Right renal pelvis (tissue), 4 donors: ENCODE results near the gene ATCAY. TPM values are rescaled to one million over a fixed set of nuclear protein-coding genes. Genes with fewer than 3 reads are reported as not detected.

ENCODE experiments used
- DNase-seq, 4 donors: peaks; one replicate each; pipeline ENCODE4 v3.0.0-alpha.2; 2013; ENCODE audit warnings: low read depth in 4 of 4, low spot score in 3 of 4, missing footprints in 1 of 4
- polyA plus RNA-seq, 4 donors: library from polyadenylated mRNA; unstranded; fragments of 120-200 nt; gene quantifications; one replicate each; pipeline ENCODE4 v1.2.1, GENCODE V29; 2013; ENCODE audit not compliant: insufficient read length in 4 of 4

The ATCAY gene, protein sequence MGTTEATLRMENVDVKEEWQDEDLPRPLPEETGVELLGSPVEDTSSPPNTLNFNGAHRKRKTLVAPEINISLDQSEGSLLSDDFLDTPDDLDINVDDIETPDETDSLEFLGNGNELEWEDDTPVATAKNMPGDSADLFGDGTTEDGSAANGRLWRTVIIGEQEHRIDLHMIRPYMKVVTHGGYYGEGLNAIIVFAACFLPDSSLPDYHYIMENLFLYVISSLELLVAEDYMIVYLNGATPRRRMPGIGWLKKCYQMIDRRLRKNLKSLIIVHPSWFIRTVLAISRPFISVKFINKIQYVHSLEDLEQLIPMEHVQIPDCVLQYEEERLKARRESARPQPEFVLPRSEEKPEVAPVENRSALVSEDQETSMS
- under 1 TPM; 0.32 to 0.61 (median 0.39) TPM for polyA plus RNA-seq

DNA sequence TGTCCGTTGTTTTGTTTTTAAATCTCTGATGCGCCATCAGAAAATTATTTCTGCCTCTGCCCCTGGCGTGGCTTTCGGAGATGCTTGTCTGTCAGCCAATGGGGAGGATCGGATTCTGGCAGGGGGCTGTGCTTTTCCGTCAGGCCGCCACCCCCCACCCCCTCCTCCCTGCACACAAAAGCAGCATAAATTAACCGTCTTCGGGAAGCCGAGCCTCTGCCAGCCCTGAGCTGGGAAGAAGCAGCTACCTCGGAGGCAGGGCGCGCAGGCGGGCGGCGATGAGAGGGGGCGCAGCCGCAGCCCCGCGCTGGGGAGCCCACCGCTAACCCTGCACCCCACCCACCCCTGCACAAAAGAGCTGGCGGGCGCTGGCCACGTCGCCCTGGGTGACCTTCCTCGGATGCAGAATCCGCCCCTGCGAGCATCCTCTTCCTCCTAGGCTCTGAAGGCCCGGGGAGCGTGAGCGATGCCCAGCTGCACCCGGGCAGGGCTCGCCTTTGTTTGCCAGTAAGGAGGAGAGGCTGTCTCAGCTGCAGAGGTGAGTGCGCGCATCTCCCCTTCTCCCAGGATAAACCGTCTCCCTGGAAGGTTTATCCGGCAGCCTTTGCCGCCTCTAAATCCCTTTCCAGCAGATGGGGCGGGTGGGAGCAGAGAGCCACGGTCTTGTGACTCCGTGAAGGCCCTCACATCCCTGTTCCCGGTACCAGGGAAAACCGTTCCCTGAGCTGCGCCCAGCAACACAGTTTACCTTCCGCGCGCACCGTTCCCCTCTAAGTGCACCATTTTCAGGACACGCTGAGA is at the start of gene ATCAY:
ATCAY (plus strand) TSS at position 215 of the 801 bp plus-strand sequence. CDS start 5,083 bp downstream, outside the sequence.
- DNase-seq, result no peak

DNA sequence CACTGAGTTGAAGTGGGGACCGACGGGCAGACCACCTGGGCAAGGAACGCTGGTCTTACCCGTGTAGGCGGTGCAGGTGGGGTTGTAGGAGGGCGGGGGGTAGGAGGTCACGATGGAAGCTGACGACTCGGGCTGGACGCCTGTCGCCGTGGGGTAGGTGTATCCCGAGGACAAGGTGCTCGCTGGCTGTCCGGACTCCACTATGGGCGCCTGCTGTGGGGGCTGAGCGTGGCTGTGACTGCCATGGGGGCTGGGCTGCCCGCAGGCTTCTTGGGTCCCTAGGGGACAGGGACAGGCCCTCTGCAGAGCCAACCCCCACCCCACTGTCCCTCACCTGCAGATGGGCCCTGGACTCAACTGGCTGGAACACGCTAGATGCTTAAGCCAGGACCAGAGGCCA is 48.9 kb upstream of the ATCAY start:
- no peak for DNase-seq

DNA sequence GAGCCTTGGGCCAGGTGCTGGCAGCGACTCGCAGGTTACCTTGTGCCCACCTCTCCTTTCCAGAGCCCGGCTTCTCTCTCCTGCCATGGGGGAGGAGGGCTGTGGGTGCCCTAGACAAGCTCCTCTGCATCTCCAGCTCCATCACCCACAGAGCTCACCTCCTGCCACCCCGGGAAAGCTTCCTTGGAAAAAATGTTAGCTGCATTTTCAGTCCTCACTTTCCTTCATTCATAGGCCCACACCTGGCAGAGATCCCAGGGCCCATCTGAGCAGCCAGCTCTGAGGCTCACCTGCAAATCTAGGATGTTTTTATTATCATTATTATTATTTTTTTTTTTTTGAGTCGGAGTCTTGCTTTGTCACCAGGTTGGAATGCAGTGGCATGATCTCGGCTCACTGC is 48.5 kb upstream of the ATCAY start:
- no peak for DNase-seq

DNA sequence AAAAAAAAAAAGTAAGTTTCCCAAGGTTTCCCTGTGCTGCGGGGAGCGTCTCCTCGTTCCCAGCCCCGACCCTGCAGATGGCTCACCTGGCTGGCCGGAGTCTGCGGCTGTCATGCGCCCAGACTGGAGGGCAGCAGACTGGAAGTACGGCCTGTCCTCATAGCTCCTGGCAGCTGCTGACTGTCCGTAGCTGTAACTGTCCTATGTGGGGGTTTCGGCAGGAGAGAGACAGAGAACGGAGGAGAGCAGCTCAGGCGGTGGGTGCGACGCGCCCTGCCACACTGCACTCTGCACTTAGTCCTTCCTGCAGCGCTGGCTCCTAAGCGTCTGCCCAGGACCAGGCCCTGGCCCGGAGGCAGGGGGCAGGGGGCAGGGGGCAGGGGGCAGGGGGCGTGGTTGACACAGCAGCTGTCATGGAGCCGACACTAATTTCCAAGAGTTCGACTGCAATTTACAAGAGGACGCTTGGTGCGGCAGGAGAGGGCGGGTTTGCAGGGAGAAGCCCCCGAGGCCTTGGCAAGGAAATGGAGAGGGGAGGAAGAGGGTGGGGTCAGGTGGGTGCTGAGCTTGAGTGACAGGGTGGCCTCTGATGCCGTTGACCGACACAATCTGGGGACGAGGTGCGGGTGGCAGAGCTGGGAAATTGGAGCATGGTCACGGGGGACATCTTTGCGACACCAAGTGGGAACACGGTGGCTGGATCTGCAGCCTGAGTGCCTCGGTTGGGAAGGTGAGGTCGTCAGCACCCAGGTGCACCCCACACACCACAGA is 46.7 kb upstream of the ATCAY start:
- no peak for DNase-seq

DNA sequence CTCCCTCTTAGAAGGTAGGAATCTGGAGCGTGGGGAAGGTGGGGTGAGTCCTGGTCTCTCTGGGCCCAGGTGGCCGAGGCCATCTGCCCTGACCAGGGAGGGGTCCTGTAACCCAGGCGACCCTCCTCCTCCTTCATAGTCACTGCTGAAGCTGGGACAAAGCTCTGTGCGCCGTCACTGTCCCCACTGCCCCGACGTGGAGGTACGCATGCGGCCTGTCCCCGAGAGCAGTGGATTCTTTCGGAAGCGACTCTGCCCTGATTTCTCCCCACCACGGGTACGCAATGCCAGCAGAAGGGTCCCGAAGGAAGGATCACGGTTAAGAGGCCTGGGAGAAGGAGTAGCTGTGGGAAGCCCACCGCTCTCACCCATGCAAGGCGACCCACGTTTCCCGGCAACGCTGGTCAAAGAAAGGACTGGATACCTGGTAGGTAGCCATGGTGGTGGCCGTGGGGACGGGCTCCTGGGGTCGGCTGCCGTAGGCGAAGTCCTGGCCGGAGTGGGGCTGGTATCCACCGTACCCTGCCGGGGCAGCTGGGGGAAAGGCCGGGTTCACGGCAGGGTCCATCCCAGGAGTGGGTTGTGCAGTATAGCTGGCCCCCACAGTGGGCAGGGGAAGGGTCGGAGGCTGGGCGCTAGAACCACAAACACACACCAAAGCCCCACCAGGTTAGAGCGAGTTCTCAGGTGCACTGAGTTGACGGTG is 46.0 kb upstream of the ATCAY start:
- DNase-seq, result no peak

DNA sequence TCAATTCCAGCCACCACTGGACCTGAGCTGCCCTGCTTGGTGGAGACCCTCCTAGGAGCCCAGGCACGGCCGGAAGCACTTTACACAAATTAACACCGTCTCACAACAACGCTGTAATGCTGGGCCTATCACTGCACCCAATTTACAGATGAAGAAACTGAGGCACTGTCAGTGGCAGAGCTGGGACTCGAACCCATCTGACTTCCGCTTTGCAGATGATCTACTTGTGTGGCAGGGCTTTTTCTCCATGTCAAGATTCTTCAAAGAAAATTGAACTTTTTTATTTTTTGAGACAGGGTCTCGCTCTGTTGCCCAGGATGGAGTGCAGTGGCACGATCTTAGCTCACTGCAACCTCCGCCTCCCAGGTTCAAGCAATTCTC is 45.4 kb upstream of the ATCAY start:
- DNase-seq, result no peak

DNA sequence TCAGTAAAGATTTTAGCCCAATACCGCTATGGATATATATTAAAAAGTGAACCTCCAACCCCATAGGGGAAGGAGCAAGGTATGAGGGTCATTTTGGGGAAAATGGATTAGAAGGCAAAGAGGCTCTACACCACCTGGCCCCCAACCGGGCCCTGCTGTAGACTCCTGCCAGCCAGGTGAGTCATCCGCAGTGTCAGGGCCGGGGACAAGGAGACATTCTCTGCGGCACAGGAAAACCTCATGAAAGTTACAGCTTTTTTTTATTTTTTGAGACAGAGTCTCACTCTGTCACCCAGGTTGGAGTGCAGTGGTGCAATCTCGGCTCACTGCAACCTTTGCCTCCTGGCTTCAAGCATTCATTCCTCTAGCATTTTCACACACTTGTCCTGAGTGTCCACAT is 43.6 kb upstream of the ATCAY start:
- no peak for DNase-seq

DNA sequence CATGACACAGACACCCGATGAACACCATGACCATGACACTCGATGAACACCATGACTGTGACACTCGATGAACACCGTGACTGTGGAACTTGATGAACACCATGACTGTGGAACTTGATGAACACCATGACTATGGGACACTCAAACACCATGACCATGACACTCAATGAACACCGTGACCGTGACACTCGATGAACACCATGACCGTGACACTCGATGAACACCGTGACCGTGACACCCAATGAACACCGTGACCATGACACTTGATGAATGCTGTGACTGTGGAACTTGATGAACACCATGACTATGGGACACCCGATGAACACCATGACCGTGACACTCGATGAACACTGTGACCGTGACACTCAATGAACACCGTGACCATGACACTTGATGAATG is 43.2 kb upstream of the ATCAY start:
- no peak for DNase-seq

DNA sequence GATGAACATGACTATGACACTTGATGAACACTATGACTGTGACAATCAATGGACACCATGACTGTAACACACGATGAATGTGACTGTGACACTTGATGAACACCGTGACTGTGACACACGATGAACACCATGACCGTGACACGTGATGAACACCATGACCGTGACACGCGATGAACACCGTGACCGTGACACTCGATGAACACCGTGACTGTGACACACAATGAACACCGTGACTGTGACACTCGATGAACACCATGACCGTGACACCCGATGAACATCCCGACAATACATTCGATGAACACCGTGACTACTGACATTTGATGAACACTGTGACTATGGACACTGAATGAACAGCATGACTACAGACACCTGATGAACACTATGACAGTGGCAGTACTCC is 42.6 kb upstream of the ATCAY start:
- no peak for DNase-seq

DNA sequence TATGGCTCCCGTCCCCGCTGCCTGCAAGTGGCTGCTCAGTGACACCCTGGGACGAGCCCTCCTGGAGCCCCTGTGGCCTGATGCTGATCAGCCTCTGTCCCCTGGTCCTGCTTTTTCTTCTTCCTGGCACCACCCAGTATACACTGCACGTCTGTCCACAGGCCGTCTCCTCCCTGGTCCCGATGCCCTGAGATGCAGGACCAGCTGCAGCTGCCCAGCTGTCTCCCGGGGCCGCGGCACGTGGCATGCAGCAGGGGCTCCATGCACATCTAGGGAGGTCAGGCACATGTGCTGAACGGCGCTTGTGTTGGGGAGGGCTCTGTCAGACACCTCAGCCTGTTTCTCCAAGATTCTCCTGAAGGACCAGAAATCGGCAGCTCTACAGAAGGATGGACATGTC is 41.8 kb upstream of the ATCAY start:
- no peak for DNase-seq

DNA sequence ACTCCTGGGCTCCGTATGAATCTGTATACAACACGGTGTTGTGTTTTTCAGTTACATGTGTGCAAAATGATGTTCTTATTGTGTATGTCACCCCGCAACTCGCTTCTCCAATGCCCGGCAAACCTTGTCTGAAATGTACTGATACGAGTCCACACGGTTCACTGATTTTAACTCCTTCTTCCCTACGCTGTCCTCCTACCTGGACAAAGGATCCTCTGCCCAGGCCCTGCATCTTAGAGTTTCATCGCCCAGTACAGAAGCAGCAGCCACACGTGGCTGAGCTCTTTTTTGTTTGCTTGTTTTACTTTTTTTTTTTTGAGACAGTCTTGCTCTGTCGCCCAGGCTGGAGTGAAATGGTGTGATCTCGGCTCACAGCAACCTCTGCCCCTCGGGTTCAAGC is 40.5 kb upstream of the ATCAY start:
- no peak for DNase-seq

DNA sequence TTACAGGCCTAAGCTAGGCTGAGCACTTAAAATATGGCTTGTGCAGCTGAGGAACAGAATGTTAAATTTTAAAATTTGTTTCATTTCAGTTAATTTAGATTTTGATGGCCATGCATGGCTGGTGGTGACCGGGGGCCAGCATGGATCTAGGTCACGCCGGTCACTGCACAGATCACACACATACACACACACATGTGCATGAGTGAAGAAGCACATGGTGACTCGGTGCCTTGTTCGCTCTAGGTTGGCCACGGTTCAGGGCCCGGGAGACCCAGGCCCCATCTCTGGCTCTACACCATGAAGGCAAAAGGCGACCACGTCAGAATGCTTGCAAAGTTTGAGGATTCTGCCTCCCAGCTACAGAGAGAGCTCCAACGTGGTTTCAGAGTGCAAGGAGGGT is 39.7 kb upstream of the ATCAY start:
- DNase-seq, result no peak

DNA sequence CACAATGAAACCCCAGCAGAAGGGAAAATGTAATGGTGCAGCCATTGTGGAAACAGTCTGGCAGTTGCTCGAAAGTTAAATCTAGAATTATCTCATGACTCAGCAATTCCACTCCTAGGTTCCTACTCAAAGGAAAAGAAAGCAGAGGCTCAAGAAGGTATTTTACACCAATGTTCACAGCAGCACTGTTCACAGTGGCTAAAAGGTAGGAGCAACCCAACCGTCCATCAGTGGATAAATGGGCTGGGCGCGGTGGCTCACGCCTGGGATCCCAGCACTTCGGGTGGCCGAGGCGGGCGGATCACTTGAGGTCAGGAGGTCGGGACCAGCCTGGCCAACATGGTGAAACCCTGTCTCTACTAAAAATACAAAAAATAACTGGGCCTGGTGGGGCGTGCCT is 37.5 kb upstream of the ATCAY start:
- no peak for DNase-seq

DNA sequence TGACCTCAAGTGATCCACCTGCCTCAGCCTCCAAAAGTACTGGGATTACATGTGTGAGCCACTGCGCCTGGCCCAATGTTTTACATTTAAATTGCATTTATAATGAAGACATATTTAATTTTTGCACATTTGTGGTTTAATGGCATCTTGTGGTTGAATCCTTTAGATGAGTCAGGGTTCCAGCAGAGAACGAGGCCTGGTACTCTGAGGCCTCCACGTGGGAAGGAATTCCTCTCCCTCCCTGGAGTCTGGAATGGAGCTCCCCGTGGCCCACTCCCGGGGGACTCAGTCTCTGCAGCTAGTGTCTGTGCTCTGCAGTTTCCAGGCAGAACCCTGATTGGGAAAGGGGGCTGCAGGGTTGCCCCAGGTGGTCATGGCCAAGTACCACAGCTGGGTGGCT is 35.9 kb upstream of the ATCAY start:
- no peak for DNase-seq

DNA sequence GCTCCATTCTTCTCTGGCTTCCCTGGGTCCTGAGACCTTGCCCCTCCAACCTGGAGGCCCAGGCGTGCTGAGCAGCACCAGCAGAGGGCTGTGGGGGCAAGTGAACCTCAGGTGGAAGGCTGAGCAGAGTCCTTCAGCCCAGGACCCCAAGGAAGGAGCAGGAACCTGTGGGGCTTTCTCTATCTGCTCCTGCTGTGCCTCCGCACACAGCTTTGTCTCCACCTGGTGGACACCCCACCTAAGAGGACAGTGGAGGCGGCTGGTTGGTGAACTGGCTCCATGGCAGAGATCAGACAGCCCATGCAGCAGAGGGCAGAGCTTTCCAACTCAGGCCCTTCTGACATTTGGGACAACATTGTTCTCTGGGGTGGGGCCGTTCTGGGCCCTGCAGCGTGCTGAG is 31.4 kb upstream of the ATCAY start:
- DNase-seq, result no peak

DNA sequence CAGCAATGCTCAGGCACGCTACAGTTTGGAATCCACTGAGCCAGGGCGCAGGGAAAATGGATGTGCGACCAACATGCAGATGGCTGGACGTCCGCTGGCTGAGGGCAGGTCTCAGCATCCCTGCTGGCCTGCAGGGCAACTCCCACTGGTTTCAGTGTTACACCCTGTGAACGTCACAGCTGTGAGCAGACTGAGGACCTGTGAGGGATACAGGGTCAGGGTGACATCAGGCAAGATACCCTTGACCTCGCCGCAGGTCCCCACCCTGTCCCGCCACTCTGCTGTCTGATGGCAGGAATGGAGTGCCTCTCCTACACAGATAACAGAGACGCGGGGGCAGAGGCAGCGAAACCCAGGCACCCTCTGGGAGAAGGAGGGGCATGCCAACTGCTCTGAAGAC is 30.7 kb upstream of the ATCAY start:
- no peak for DNase-seq

DNA sequence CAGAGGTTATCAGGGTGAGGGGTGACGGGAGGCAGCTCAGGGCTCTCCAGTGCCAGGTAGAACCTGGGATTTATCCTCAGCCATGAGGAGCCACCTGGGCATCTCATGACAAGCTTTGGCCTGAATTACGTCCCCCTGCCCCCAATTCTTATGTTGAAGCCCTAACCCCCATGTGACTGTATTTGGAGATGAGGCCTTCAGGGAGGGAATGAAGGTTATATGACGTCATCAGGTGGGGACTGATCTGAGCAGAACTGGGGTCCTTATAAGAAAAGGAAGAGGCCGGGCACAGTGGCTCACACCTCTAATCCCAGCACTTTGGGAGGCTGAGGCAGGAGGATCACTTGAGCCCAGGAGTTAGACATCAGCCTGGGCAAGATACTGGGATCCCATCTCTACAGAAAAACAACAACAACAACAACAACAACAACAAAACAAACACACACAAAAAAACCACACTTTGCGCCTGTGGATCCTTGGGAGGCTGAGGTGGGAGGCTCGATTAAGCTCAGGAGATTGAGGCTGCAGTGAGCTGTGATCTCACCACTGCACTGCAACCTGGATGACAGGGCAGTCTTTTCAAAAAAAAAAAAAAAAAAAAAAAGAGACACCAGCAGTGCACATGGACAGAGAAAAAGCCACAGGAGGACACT is 30.0 kb upstream of the ATCAY start:
- no peak for DNase-seq

DNA sequence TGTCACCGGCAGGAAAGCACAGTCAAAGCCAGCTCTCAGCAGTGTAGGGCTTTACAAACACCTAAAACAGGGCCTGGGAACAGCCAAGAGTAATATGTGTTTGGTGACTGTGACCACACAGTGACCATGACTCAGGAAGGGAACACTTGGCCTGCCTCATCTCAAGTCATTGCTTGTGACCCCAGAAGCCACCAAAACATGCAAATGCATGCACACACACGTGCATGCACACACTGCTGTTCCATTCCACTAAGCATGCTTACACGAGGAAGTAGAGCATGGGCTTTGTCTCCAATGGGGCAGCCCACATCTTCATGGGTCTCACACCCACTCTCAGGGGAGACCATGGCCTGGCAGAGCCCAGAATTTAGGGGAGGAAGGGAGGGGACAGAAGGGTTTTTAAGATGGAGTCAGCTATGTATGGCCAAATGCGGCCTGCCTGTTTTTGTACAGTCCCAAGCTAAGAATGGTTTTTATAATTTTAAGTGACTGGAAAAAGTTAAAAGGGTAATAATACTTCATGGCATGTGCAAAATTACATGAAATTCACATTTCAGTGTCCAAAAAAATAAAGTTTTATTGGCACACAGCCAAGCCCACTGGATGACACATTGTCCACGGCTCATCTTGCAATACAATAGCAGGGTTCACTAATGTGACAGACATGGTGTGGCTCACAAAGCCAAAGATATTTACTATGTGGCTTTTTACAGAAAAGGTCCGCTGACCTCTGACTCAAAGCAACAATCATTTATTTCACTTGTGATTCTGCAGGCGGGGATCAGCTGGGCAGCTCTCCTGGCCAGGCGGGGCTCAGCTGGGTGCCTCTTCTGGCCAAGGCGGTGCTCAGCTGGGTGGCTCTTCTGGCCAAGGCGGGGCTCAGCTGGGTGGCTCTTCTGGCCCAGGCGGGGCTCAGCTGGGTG is 29.0 kb upstream of the ATCAY start:
- DNase-seq, result no peak

DNA sequence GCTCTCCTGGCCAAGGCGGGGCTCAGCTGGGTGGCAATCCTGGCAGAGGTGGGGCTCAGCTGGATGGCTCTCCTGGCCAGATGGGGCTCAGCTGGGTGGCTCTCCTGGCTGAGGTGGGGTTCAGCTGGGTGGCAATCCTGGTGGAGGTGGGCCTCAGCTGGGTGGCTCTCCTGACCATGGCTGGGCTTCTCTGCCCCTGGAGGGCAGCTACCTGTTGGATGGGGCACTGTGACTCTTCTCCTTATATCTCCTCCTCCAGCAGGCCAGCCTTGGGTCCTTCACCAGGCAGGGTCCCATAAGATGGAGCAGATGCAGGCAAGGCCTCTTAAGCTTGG is 28.3 kb upstream of the ATCAY start:
- no peak for DNase-seq
